H9 (cell line): ENCODE results near the gene GRIA4. TPM values are rescaled to one million over a fixed set of nuclear protein-coding genes. Genes with fewer than 3 reads are reported as not detected.

ENCODE experiments used
- DNase-seq: peaks from one replicate; pipeline ENCODE4 v3.0.0-alpha.2; 2017
- H2AFZ ChIP-seq: one replicate; pipeline ENCODE4 v1.6.1; 2013; ENCODE audit warnings: mild to moderate bottlenecking, low read length, control low read depth, moderate library complexity
- H2AK5ac ChIP-seq: 2 replicates; pipeline ENCODE4 v1.6.1; 2013; ENCODE audit warnings: low read length, control low read depth, mixed read lengths; ENCODE audit not compliant: insufficient read length
- H2BK120ac ChIP-seq: one replicate; pipeline ENCODE4 v1.6.1; 2013; ENCODE audit warnings: low read depth, mild to moderate bottlenecking, low read length, control low read depth, inconsistent platforms; ENCODE audit not compliant: poor library complexity, severe bottlenecking
- H2BK12ac ChIP-seq: 2 replicates; pipeline ENCODE4 v1.6.1; 2013; ENCODE audit warnings: low read length, control low read depth, mixed read lengths, low read depth; ENCODE audit not compliant: insufficient read length
- H2BK15ac ChIP-seq: 2 replicates; pipeline ENCODE4 v1.6.1; 2013; ENCODE audit warnings: low read depth, low read length, control low read depth
- H2BK20ac ChIP-seq: one replicate; pipeline ENCODE4 v1.6.1; 2013; ENCODE audit warnings: low read depth, mild to moderate bottlenecking, low read length, control low read depth, inconsistent platforms; ENCODE audit not compliant: poor library complexity, severe bottlenecking
- H2BK5ac ChIP-seq: 2 replicates; pipeline ENCODE4 v1.6.1; 2013; ENCODE audit warnings: low read length, control low read depth, mixed read lengths; ENCODE audit not compliant: insufficient read length
- H3K14ac ChIP-seq: 2 replicates; pipeline ENCODE4 v1.6.1; 2013; ENCODE audit warnings: low read length, control low read depth; ENCODE audit not compliant: insufficient read depth
- H3K18ac ChIP-seq: 2 replicates; pipeline ENCODE4 v1.6.1; 2013; ENCODE audit warnings: low read depth, mild to moderate bottlenecking, mixed read lengths, low read length, control low read depth; ENCODE audit not compliant: insufficient read length
- H3K23ac ChIP-seq: 2 replicates; pipeline ENCODE4 v1.6.1; 2013; ENCODE audit warnings: low read length, control low read depth, mixed read lengths, low read depth; ENCODE audit not compliant: insufficient read length
- H3K23me2 ChIP-seq: 2 replicates; pipeline ENCODE4 v1.6.1; 2013; ENCODE audit warnings: low read depth, mild to moderate bottlenecking, mixed read lengths, low read length, control low read depth; ENCODE audit not compliant: insufficient read length, poor library complexity, severe bottlenecking
- H3K27ac ChIP-seq: 2 replicates; pipeline ENCODE4 v1.5.1; 2013; ENCODE audit warnings: low read length, control low read depth, mixed read lengths, low read depth; ENCODE audit not compliant: insufficient read length
- H3K27me3 ChIP-seq: 2 replicates; pipeline ENCODE4 v1.6.1; 2013; ENCODE audit warnings: low read length, control low read depth, inconsistent platforms; ENCODE audit not compliant: insufficient read depth
- H3K4ac ChIP-seq: 2 replicates; pipeline ENCODE4 v1.6.1; 2013; ENCODE audit warnings: low read depth, mild to moderate bottlenecking, control low read depth, inconsistent platforms, low read length, moderate library complexity
- H3K4me1 ChIP-seq: 2 replicates; pipeline ENCODE4 v1.6.1; 2013; ENCODE audit warnings: low read length, control low read depth, inconsistent platforms; ENCODE audit not compliant: insufficient read depth
- H3K4me2 ChIP-seq: 2 replicates; pipeline ENCODE4 v1.6.1; 2013; ENCODE audit warnings: low read length, control low read depth, mixed read lengths; ENCODE audit not compliant: insufficient read length, insufficient read depth
- H3K56ac ChIP-seq: 2 replicates; pipeline ENCODE4 v1.6.1; 2013; ENCODE audit warnings: low read depth, mild to moderate bottlenecking, mixed read lengths, low read length, control low read depth; ENCODE audit not compliant: insufficient read length
- H3K79me1 ChIP-seq: 2 replicates; pipeline ENCODE4 v1.6.1; 2013; ENCODE audit warnings: low read depth, mild to moderate bottlenecking, moderate library complexity, low read length, control low read depth, inconsistent platforms; ENCODE audit not compliant: insufficient read depth, poor library complexity, severe bottlenecking
- H3K79me2 ChIP-seq: 2 replicates; pipeline ENCODE4 v1.6.1; 2013; ENCODE audit warnings: low read length, control low read depth, inconsistent platforms; ENCODE audit not compliant: insufficient read depth
- H3K9ac ChIP-seq: 2 replicates; pipeline ENCODE4 v1.6.1; 2013; ENCODE audit warnings: low read length, control low read depth, mixed read lengths; ENCODE audit not compliant: insufficient read length; ENCODE audit errors: extremely low read depth
- H3K9me3 ChIP-seq: one replicate; pipeline ENCODE4 v1.6.1; 2013; ENCODE audit warnings: low read depth, low read length, inconsistent platforms; ENCODE audit not compliant: control insufficient read depth
- H3T11ph ChIP-seq: one replicate; pipeline ENCODE4 v1.6.1; 2013; ENCODE audit warnings: mild to moderate bottlenecking, low read length, control low read depth, inconsistent platforms
- H4K20me1 ChIP-seq: one replicate; pipeline ENCODE4 v1.6.1; 2013; ENCODE audit not compliant: control insufficient read depth, insufficient read length, insufficient read depth
- H4K5ac ChIP-seq: 2 replicates; pipeline ENCODE4 v1.6.1; 2013; ENCODE audit warnings: low read depth, mild to moderate bottlenecking, mixed read lengths, low read length, control low read depth; ENCODE audit not compliant: insufficient read length
- H4K8ac ChIP-seq: replicated peaks from 2 replicates; pipeline ENCODE4 v1.6.1; 2013; ENCODE audit warnings: low read length, control low read depth, mixed read lengths, low read depth; ENCODE audit not compliant: insufficient read length
- H4K91ac ChIP-seq: 2 replicates; pipeline ENCODE4 v1.6.1; 2013; ENCODE audit warnings: low read depth, mild to moderate bottlenecking, moderate library complexity, mixed read lengths, low read length, control low read depth; ENCODE audit not compliant: insufficient read length
- H3K27ac Mint-ChIP-seq, 3 experiments: 2 replicates in 2 of 3; 3 replicates in 1 of 3; pipeline ENCODE4 v1.8.0; 2020 to 2021; ENCODE audit warnings: mixed read lengths in 3 of 3, mild to moderate bottlenecking in 1 of 3, moderate library complexity in 1 of 3
- H3K27me3 Mint-ChIP-seq: 2 replicates; pipeline ENCODE4 v1.8.0; 2021; ENCODE audit warnings: low read depth, mild to moderate bottlenecking, moderate library complexity, mixed read lengths
- H3K36me3 Mint-ChIP-seq, 3 experiments: 2 replicates in 2 of 3; 3 replicates in 1 of 3; pipeline ENCODE4 v1.8.0; 2020 to 2021; ENCODE audit warnings: low read depth in 3 of 3, mixed read lengths in 3 of 3; ENCODE audit not compliant: insufficient read depth in 1 of 3
- H3K4me1 Mint-ChIP-seq, 2 experiments: 2 replicates each; pipeline ENCODE4 v1.8.0; 2020; ENCODE audit warnings: mixed read lengths in 2 of 2
- H3K4me3 Mint-ChIP-seq, 2 experiments: 2 replicates in 1 of 2; 3 replicates in 1 of 2; pipeline ENCODE4 v1.8.0; 2020 to 2021; ENCODE audit warnings: mild to moderate bottlenecking in 2 of 2, mixed read lengths in 2 of 2, moderate library complexity in 1 of 2
- H3K9me3 Mint-ChIP-seq, 2 experiments: 2 replicates in 1 of 2; 3 replicates in 1 of 2; pipeline ENCODE4 v1.8.0; 2020; ENCODE audit warnings: mild to moderate bottlenecking in 2 of 2, mixed read lengths in 2 of 2, moderate library complexity in 1 of 2
- CTCF ChIP-seq: fragments of 200-600 bp; sonication (generic); conservative IDR thresholded peaks from 3 replicates; pipeline ENCODE4 v1.8.0; 2021; ENCODE audit warnings: antibody characterized with exemption, mild to moderate bottlenecking
- WGBS: extraction: QIAGEN DNeasy Blood & Tissue Kit; methylation state at CpG from one replicate; pipeline ENCODE4 v1.1.7; 2013; ENCODE audit warnings: missing lambda C conversion rate, low lambda C conversion rate, mixed read lengths; ENCODE audit not compliant: insufficient read length; ENCODE audit errors: extremely low coverage; 5-methylcytosine and 5-hydroxymethylcytosine counted together
- total RNA-seq: library from RNA; stranded (reverse); gene quantifications from 2 replicates; pipeline ENCODE4 v1.2.1, GENCODE V29; 2021

Gene GRIA4
- total RNA-seq, 1 experiment from 2014 or later: 0.83 TPM

GRCh38 chr11:105647780-105648179 lies 37.9 kb downstream of the GRIA4 start:
- Histone ChIP-seq H3K18ac (no peak overlapping the region), H3K9me3 (no peaks in the 10 kb centered on the region), H3K79me2 (no peaks in the 10 kb centered on the region), H2BK20ac (no peak overlapping the region), H4K91ac (no peak overlapping the region), H3K27me3 (no peaks in the 10 kb centered on the region), H3K23me2 (no peaks in the 10 kb centered on the region), H2BK15ac (no peak overlapping the region), H3K14ac (no peak overlapping the region), H4K20me1 (no peaks in the 10 kb centered on the region), H3K9ac (no peak overlapping the region), H3T11ph (no peak overlapping the region), H3K4me1 (no peaks in the 10 kb centered on the region), H4K5ac (no peak overlapping the region), H3K4ac (no peak overlapping the region), H2AK5ac (no peak overlapping the region), H2AFZ (no peak overlapping the region), H3K27ac (no peak overlapping the region), H3K4me2 (no peak overlapping the region), H2BK120ac (no peak overlapping the region), H3K56ac (no peak overlapping the region), H2BK5ac (no peak overlapping the region), H3K23ac (no peak overlapping the region), H2BK12ac (no peak overlapping the region), H4K8ac (no peak overlapping the region), H3K79me1 (no peaks in the 10 kb centered on the region)
- no peak for DNase-seq
- Mint-ChIP-seq H3K4me1 (peaks cover 0 to 6% of the 10 kb centered on the region in 2 experiments; a peak in 2 of 4 replicates), H3K9me3 (peaks cover 0 to 11% of the 10 kb centered on the region in 2 experiments; a peak in 4 of 5 replicates), H3K36me3 (peaks cover 0 to 9% (median 9%) of the 10 kb centered on the region in 3 experiments; a peak in 3 of 7 replicates), H3K4me3 (no peak overlapping the region), H3K27me3 (no peaks in the 10 kb centered on the region), H3K27ac (no peak overlapping the region)
- no peak for TF ChIP-seq CTCF
- no CpG with 5 or more reads among the region's 1 CpG for WGBS
